ENCODE data around the gene BICD2.

BICD2 gene

GRCh38 chr9:92664394-92665152, 100.1 kb downstream of the BICD2 start:
- no peak for DNase-seq

DNA sequence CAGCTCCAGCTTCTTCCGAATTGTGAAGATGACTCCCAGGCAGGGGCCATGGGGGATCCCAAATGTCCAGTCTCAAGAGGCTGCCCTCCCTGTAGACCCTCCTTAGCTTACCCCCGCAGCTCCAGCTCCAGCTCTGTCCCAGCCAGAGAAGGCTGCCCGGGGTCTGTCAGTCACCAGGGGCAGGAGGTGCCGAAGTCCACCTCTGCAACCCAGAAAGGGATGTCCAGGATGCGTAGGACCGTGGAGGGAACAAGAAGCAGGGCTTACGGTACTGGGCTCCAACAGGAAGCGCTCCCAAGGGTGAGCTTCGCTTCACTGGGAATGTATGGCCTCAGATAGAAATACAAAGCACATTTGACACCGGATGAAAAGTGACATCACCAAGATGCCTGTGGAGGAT, 100.7 kb downstream of the BICD2 start:
- no peak for DNase-seq

GRCh38 chr9:92663126-92663525, 101.5 kb downstream of the BICD2 start:
- DNase-seq: no peak

- DNase-seq: no peak
Measured at GRCh38 chr9:92661743-92662142, 102.9 kb downstream of the BICD2 start.
